NOMO-1 treated with dmso at 0.1 percent for 144 hours (cell line): ENCODE results near the gene NME5.
A peak's percentile ranks its signal among the peaks of the same experiment; 100 is the strongest.
"Not testable (repeated sequence)": the region's sequence is repeated elsewhere in the genome, so short reads cannot be mapped to it uniquely, and the experiment has no call there.

Experiments used
- DNase-seq: peaks from one replicate; lab custom pipeline; 2025; ENCODE audit not compliant: unreplicated experiment; lab: John Stamatoyannopoulos, UW

The NME5 gene

GRCh38 chr5:138082033-138082432 is 57.2 kb downstream of the NME5 start:
- no peak for DNase-seq

GRCh38 chr5:138078006-138078643 is 61.1 kb downstream of the NME5 start:
- no peak for DNase-seq

GRCh38 chr5:138077064-138077696 is 62.0 kb downstream of the NME5 start:
- no peak for DNase-seq

GRCh38 chr5:138070026-138070425 is 69.2 kb downstream of the NME5 start:
- DNase-seq = not testable (repeated sequence)

DNA sequence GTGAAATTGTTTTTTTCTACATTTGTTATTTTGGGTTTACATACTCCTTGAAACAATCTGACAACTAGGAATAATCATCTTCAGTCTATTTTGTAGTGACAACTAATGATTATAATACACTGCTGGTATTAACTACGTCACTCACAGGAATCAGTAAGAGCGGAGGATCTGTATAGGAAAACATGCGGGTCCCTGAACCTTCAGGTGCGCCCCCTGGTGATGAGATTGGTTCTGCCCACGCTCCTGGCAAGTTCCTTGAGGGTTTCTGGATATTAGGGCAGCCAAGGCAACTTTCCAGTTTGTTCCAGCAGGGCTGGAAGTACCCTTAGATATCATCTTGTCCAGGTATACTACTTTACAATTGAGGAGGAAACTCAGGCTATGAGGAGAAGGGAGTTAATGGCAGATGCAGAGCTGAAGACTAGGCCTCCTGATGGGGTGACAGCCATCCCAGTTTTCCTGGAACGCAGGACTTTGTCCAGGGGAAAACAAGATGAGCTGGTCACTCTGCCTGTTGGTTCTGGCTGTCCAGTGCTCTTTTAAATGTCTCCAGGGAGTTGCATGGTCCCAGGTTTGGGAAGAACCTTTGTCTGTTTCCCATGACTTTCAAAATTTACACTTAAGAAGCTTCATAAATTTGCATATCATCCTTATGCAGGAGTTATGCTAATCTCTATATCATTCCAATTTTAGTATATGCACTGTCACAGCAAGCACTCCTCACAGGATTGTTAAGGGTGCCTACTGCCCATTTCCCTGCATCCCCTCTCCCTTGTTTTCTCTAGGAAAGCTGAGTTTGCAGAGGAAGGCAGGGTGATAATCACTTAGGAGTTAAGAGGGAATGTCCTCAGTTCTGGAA is 70.3 kb downstream of the NME5 start:
- DNase-seq = peak; percentile 48

GRCh38 chr5:138067945-138068344 is 71.3 kb downstream of the NME5 start:
- DNase-seq = no peak
